ENCODE results near the gene STUB1.
"Not testable (repeated sequence)": the region's sequence is repeated elsewhere in the genome, so short reads cannot be mapped to it uniquely, and the experiment has no call there.

Gene STUB1

GRCh38 chr16:678858-679813, 1.1 kb upstream of the STUB1 start:
- DNase-seq (ENCODE audit: low spot score): peak; percentile 51

- DNase-seq (ENCODE audit: low spot score): no peak
Observed at GRCh38 chr16:680625-680945, 375 bp downstream of the STUB1 start.

- DNase-seq (ENCODE audit: low spot score): peak; percentile 32
Observed at GRCh38 chr16:680967-681745, 946 bp downstream of the STUB1 start.

GRCh38 chr16:681746-682427, 1.7 kb downstream of the STUB1 start:
- no peak for DNase-seq (ENCODE audit: low spot score)

DNA sequence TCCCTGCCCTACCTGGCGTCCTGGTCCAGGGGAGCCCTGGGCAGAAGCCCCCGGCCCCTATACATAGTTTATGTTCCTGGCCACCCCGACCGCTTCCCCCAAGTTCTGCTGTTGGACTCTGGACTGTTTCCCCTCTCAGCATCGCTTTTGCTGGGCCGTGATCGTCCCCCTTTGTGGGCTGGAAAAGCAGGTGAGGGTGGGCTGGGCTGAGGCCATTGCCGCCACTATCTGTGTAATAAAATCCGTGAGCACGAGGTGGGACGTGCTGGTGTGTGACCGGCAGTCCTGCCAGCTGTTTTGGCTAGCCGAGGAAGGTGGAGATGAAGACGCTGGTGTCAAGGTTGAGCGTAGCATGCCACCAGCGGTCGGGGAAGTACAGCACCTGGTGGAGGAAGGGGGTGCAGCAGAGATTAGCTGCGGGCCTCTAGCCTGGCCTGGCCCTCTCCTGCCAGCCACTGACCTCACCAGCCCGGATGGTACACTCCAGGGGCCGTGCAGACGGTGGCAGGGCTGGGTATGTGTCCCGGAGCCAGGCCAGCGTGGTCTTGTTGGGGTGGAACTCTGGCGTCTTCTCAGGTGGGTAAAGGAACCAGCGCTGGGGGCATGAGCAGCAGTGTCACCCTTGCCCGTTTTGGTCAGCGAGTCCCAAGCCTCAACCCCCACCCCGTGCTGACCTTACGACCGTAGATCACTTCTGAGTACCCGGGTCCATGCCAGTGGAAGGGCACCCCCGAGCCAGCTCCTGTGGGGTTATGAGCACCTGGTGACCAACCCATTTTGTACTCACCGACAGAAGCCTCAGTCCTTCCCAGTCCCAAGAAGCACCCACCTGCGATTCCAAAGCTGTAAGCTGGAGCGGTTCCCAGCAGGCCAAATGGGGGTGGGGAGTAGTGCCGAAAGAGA, 2.5 kb downstream of the STUB1 start:
- no peak for DNase-seq (ENCODE audit: low spot score)

GRCh38 chr16:683396-684070, 3.3 kb downstream of the STUB1 start:
- DNase-seq (ENCODE audit: low spot score): no peak

GRCh38 chr16:684071-684794, 4.0 kb downstream of the STUB1 start, which contains the start of gene JMJD8:
Gene JMJD8 (minus strand): TSS chr16:684334. CDS start chr16:684319, 15 bp downstream.
- peak; percentile 97 for DNase-seq (ENCODE audit: low spot score)

GRCh38 chr16:684961-685696, 4.9 kb downstream of the STUB1 start:
- no peak for DNase-seq (ENCODE audit: low spot score)

GRCh38 chr16:685967-686366, 5.8 kb downstream of the STUB1 start:
- peak; percentile 59 for DNase-seq (ENCODE audit: low spot score)

- DNase-seq (ENCODE audit: low spot score): no peak
Observed at GRCh38 chr16:686459-687260, 6.5 kb downstream of the STUB1 start.

GRCh38 chr16:687499-687898, 7.3 kb downstream of the STUB1 start:
- DNase-seq (ENCODE audit: low spot score): no peak

DNA sequence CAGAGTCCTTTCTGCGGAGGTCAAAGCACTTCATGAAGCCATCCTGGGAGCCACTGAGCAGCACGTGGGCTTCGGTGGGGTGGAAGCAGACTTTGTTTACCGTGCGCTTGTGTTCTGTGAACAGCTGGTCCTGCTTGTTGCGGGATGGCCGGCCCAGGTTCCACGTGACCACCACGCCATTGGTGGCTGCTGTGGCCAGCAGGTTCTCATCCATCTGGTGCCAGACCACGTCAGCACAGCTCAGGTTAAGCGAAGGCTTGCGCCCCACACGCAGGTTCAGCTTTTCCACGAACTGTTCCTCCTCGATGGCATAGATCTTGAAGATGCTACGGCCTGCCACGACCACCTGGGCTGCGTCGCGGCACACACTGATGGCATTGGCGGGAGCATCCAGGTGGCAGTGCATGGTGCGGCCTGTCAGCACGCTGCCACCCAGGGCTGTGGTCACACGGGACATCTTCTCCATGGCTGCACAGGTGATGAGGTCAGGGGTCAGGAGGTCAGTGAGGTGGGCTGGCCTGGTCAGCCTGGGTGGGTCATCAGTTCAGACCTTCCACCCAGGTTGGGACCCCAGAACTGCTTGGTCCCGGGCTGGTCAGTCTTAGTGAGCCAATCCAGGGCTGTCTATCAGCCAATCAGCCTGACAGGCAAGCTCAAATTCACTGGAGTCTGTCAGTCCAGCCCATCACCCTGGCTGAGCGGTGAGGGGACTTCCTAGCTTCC, 9.1 kb downstream of the STUB1 start:
- no peak for DNase-seq (ENCODE audit: low spot score)

DNA sequence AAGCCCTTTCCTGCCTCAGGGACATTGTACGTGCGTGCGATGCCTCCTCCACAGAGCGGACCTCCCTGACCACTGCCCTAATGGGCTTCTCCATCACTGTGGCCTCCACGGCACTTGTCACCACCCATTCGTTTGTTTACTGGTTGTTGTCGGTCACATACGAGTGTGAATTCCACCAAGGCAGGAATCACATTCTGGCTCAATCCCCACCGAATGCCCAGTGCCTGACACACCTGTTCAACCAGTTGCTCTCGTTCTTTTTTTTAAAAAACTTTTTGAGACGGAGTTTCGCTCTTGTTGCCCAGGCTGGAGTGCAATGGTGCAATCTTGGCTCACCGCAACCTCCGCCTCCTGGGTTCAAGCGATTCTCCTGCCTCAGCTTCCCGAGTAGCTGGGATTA, 11.0 kb downstream of the STUB1 start:
- not testable (repeated sequence) for DNase-seq (ENCODE audit: low spot score)

- no peak for DNase-seq (ENCODE audit: low spot score)
Observed at GRCh38 chr16:692356-693108, 12.3 kb downstream of the STUB1 start.

DNA sequence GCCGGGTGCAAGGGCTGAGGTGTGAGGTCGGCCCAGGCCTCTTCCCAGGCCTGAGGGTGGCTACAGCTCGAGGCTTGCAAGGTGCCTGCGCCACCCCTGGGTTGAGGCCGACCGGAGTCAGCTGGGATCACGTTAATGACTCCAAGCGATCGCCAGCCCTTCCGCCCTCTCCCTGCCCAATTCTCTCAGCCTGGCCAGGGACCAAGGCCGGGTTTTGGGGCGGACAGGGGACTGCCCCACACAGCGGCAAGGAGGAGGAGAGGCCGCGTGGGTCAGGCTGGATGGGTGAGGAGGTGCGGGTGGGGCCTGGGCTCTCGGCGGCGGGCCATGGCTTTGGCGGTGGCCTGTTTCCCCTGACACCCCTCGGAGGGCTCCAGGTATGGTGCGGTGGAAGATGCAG, 13.2 kb downstream of the STUB1 start:
- no peak for DNase-seq (ENCODE audit: low spot score)

- no peak for DNase-seq (ENCODE audit: low spot score)
Observed at GRCh38 chr16:693766-694165, 13.6 kb downstream of the STUB1 start.

DNA sequence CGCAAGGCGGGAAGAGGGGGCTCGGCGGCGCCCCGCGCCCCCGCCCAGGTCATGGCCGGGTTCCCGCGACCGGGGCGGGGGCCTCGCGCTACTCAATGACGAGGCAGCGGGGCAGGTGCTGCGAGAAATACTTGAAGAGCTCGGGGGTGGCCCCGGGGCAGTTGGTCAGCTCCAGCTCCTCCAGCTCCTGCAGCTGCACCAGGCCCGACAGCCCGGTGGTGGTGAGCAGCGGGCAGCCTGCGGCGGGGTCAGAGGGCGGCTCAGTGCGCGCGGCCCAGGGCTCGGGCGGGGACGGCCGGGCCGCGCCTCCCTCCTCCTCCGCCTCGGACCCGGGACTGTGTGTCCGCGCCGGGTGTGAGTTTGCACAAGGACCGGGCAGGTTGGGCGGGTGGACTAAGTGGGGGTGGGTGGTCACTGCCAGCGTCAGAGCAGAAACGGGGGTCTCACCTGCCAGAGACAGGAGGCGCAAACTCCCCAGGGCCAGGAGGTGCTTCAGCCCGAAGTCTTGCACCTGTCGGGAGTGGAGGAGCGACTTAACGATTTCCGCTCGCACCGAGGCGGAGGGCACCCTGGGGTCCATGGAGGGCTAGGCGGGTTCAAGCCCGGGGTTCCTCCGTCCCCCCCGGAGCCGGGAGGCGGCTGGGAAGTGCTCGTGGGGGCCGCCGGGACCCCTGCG, 14.1 kb downstream of the STUB1 start:
- no peak for DNase-seq (ENCODE audit: low spot score)
